NCI-H1048 (cell line): ENCODE results near the gene KLF11.

Source experiments
- DNase-seq: peaks from one replicate; lab custom pipeline; 2025; lab: John Stamatoyannopoulos, UW

The KLF11 gene

GRCh38 chr2:10043256-10043905 lies at the start of gene KLF11:
TSS of gene KLF11 (plus strand) at chr2:10043550. CDS start at chr2:10043717, 167 bp downstream.
- peak; percentile 82 for DNase-seq

GRCh38 chr2:9994462-9994861 lies 48.9 kb upstream of the KLF11 start:
- DNase-seq = no peak

- DNase-seq = no peak
Observed at GRCh38 chr2:9995059-9995458, 48.3 kb upstream of the KLF11 start.

GRCh38 chr2:9996321-9996720 lies 47.0 kb upstream of the KLF11 start:
- no peak for DNase-seq

- DNase-seq = no peak
Observed at GRCh38 chr2:9997936-9998335, 45.4 kb upstream of the KLF11 start.

GRCh38 chr2:9998916-9999654 lies 44.3 kb upstream of the KLF11 start:
- no peak for DNase-seq

- DNase-seq = no peak
Observed at GRCh38 chr2:9999693-10000092, 43.7 kb upstream of the KLF11 start.

- no peak for DNase-seq
Observed at GRCh38 chr2:10000541-10000940, 42.8 kb upstream of the KLF11 start.

- DNase-seq = no peak
Observed at GRCh38 chr2:10001586-10001985, 41.8 kb upstream of the KLF11 start.

- DNase-seq = no peak
Observed at GRCh38 chr2:10002109-10002508, 41.2 kb upstream of the KLF11 start.

GRCh38 chr2:10002681-10003080 lies 40.7 kb upstream of the KLF11 start:
- no peak for DNase-seq

- no peak for DNase-seq
Observed at GRCh38 chr2:10003206-10004125, 39.9 kb upstream of the KLF11 start.

- DNase-seq = no peak
Observed at GRCh38 chr2:10004401-10004800, 38.9 kb upstream of the KLF11 start.

GRCh38 chr2:10004836-10005235 lies 38.5 kb upstream of the KLF11 start:
- no peak for DNase-seq

GRCh38 chr2:10005461-10006235 lies 37.7 kb upstream of the KLF11 start:
- no peak for DNase-seq

GRCh38 chr2:10006236-10007161 lies 36.9 kb upstream of the KLF11 start:
- no peak for DNase-seq

GRCh38 chr2:10007435-10007834 lies 35.9 kb upstream of the KLF11 start:
- no peak for DNase-seq

- DNase-seq = no peak
Observed at GRCh38 chr2:10007921-10008808, 35.2 kb upstream of the KLF11 start.

- DNase-seq = no peak
Observed at GRCh38 chr2:10008809-10009176, 34.6 kb upstream of the KLF11 start.
